Activated gamma-delta T cell treated with Interleukin-2 at 50 U/mL for 16 hours (primary cell): ENCODE data around the gene OR2T35.

Source experiments
- DNase-seq: peaks from one replicate; pipeline ENCODE4 v3.0.0-alpha.2; 2020

OR2T35 gene

GRCh38 chr1:248625166-248625565 lies 19.9 kb downstream of the OR2T35 start:
- no peak for DNase-seq

DNA sequence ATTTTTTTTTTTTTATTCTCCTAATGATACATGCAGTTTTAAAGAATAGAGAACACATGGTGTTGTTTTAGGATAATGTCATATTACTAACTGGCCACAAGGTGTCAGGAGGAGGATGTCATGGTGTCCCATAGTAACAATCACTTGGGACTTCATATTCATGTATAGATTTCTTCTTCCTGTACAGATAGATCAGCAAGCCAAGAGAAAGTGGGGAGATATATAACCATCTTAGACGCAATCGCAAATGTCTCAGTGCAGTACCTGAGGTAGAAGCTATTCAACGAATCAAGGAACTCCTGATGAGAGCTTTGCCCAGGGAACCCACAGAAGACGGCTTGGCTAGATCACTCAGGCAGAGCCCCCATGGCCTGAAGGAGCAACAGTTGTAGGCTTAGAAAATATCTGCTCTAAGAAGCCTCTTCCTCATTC lies 22.5 kb downstream of the OR2T35 start:
- DNase-seq, result no peak

DNA sequence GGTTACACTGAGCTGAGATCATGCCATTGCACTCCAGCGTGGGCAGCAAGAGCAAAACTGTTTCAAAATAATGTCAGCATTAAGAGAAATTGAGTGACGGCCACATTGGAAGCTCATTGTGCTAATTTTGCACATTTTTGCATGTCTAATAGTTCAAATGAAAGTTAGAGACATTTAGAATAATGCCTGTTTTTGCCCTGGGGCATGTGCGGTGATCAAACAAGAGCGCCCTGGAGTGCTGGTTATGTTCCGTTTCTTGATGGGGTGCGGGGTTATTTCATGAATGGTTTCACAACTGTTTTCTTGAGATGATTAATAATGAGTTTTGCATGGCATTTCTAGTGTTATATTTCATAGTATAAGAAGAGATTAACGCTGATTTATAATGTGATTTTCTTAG lies 23.3 kb downstream of the OR2T35 start:
- no peak for DNase-seq

DNA sequence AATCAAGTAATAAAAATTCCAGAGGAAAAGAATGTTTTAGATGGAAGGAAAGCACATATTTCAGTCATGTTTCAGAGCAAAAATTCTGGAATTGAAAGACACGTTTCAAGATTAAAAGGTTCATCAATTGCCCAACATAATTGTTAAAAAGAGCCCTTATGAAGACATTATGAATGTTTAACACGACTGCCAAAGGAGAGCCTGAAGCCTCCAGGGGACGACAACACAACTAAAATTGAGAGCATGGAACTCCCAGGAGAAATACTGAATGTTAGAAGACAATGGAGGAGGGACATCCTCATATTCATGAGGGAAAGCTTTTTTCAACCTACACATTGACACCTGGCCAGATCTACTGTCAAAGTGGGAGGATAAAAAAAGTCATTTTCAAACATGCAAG lies 26.2 kb downstream of the OR2T35 start:
- DNase-seq, result peak; percentile 23

GRCh38 chr1:248618119-248618518 lies 27.0 kb downstream of the OR2T35 start:
- DNase-seq, result no peak

DNA sequence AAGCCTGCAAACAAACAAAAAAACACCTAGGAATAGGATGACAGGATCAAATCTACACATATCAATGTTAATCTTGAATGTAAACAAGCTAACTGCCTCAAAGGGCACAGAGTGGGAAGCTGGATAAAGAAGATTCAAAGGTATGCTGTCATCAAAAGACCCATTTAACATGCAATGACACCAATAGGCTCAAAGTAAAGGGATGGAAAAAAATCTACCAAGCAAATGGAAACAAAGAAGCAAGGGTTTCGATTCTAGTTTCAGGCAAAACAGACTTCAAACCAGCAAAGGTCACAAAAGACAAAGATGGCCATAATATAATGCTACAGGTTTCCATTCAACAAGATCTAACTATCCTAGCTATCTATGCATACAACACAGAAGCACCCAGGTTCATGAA lies 31.3 kb downstream of the OR2T35 start:
- no peak for DNase-seq

DNA sequence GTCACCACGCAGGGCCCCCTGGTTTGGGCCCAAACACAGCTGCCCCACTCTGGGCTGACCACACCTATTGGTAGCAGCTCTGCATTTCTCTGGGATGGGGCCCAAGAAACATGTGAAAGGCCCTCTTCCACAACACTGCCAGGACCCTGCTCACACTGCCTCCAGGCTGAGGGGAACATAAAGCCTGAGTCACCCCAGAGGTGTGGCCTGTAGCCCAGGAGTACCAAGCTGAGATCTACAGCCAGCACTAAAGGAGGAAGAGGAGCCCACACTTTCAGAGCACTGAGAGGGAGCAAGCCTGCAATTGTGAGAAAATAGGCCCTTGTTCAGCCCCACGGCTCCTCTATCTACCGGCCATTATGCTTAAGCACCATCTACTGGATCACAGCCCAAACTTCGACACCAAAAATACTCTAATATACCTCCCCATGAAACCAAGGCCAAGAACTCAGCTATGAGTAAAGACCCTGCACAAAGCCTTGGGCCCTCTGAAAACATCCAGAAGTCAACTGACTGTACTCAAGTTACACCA lies 33.1 kb downstream of the OR2T35 start:
- DNase-seq, result no peak

GRCh38 chr1:248610301-248610700 lies 34.8 kb downstream of the OR2T35 start:
- DNase-seq, result no peak

DNA sequence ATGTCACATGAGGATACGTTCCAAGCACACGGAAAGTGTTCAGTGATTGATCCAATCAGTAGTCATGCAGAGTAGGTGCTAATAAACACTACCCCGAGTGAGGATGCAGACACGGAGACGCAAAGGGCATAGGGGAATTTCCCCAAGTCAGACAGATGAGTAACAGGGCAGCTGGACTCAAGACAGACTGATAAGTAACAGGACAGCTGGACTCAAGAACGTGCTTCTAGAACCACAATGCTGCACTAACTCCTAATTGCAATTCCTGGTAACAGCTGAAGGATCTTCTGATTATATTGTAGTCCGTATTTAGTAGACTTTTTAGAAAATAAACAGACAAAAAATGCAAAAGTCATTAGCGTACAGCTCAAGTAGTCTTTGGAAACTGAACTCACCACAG lies 45.7 kb downstream of the OR2T35 start:
- DNase-seq, result no peak

- no peak for DNase-seq
Observed at GRCh38 chr1:248597589-248597988, 47.5 kb downstream of the OR2T35 start, which contains the start of gene OR2T10. Gene OR2T10 (minus strand): TSS chr1:248597700. CDS start chr1:248593768, 3,932 bp downstream.

GRCh38 chr1:248596615-248597014 lies 48.5 kb downstream of the OR2T35 start:
- DNase-seq, result no peak

DNA sequence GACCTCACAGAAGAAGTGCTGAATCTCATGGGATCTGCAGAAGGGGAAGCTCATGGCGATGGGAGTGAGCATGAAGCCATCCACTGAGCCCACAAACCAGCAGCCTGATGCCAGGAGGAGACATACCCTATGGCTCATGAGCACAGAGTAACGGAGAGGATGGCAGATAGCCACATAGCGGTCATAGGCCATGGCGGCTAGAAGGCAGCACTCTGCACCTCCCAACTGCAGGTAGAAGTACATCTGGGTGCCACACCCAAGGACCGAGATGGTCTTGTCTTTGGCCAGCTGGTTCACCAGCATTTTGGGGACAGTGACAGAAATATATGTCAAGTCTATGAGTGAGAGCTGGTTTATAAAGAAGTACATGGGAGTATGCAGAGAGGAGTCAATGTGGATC lies 51.9 kb downstream of the OR2T35 start:
- no peak for DNase-seq

GRCh38 chr1:248592655-248593054 lies 52.4 kb downstream of the OR2T35 start:
- no peak for DNase-seq

DNA sequence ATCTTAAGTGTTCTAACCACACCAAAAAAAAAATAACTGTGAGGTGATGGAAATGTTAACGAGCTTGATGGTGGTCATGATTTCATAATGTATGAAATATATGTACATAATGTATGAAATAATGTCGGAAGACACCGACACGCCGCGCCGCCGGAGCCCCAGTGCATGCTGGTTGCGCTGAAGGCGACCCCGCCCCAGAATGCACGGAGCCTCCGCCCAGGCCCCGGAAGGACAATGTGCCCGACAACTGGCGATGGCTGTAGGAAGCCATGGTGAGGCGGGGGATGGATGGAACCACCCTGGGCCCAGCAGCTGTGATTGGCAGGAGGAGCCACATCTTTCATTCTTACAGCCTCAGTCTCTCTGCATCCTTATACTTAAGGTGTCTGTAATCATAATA lies 55.0 kb downstream of the OR2T35 start:
- no peak for DNase-seq

DNA sequence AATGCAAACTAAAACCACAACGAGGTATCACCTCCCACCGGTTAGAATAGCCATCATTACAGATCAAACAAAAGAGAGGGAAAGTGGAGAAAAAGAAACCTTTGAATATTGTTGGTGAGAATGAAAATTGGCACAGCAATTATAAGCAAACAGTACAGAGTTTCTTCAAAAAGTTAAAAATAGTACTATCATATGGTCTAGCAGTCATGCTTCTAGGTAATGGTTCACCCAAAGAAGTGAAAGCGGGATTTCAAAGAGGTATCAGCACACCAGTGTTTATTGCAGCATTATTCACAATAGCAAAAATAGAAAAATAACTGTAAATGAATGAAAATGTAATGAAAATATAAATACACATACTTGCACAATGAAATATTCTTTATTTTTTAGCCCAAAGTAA lies 55.7 kb downstream of the OR2T35 start:
- DNase-seq, result no peak
